Activated CD4-positive, alpha-beta T cell treated with anti-CD3 and anti-CD28 coated beads for 36 hours (primary cell): ENCODE results near the gene DUOX2. TPM values are rescaled to one million over a fixed set of nuclear protein-coding genes. Genes with fewer than 3 reads are reported as not detected.
A peak's percentile ranks its signal among the peaks of the same experiment; 100 is the strongest.
"Not testable (repeated sequence)": the region's sequence is repeated elsewhere in the genome, so short reads cannot be mapped to it uniquely, and the experiment has no call there.

Experiments used
- ATAC-seq: fragments of 200-7000 bp; cut with Tn5 transposase; one replicate; pipeline ENCODE4 v1.10.0; 2021; ENCODE audit warnings: mild to moderate bottlenecking, moderate library complexity
- CTCF ChIA-PET: fragments of 350-600 bp; sonication (Branson Sonifier 250); formaldehyde crosslinking; loops from one replicate; lab custom pipeline; 2021; ENCODE audit warnings: antibody characterized with exemption; lab: Charles Lee
- POLR2A ChIA-PET: fragments of 350-600 bp; sonication (Branson Sonifier 250); formaldehyde crosslinking; loops from one replicate; lab custom pipeline; 2021; ENCODE audit warnings: antibody characterized with exemption, inconsistent platforms; lab: Charles Lee
- DNase-seq: peaks from one replicate; pipeline ENCODE4 v3.0.0-alpha.2; 2020
- H3K27ac Mint-ChIP-seq: one replicate; pipeline ENCODE4 v1.8.0; 2021; ENCODE audit warnings: mixed read lengths
- H3K27me3 Mint-ChIP-seq: one replicate; pipeline ENCODE4 v1.8.0; 2021; ENCODE audit warnings: mixed read lengths
- H3K36me3 Mint-ChIP-seq: one replicate; pipeline ENCODE4 v1.8.0; 2021; ENCODE audit warnings: low read depth, mixed read lengths
- H3K4me1 Mint-ChIP-seq: one replicate; pipeline ENCODE4 v1.8.0; 2021; ENCODE audit warnings: mixed read lengths
- H3K4me3 Mint-ChIP-seq: one replicate; pipeline ENCODE4 v1.8.0; 2021; ENCODE audit warnings: mild to moderate bottlenecking, moderate library complexity, mixed read lengths
- H3K9me3 Mint-ChIP-seq: one replicate; pipeline ENCODE4 v1.8.0; 2021; ENCODE audit warnings: low read depth, mixed read lengths
- intact Hi-C, 2 experiments: fragments of 100-400 bp; cut with DNase I in 1 of 2; cut with micrococcal nuclease in 1 of 2; formaldehyde crosslinking; loops; one replicate each; pipeline versions ENCODE4 v1.14.2 to v1.15.1; 2022 to 2024; cut with DNase I, micrococcal nuclease
- total RNA-seq, 2 experiments: library from RNA; stranded (reverse); gene quantifications; one replicate each; pipeline ENCODE4 v1.2.3, GENCODE V29; 2021

Gene DUOX2
- total RNA-seq, 2 experiments from 2014 or later, result 0.02 TPM; not detected in 1

- H3K4me3 Mint-ChIP-seq, result no peak overlapping the region
- ChIA-PET POLR2A (no interaction called here), CTCF (interaction anchor here (0.7 to 2.3 kb wide), 3 partner anchors 17 to 204 kb away, joined by 3 to 12 read pairs (median 6); no protein-coding TSS in a partner anchor)
- intact Hi-C loops, result no loop called here
- H3K27ac Mint-ChIP-seq, result no peak overlapping the region
- H3K4me1 Mint-ChIP-seq, result peaks cover 9% of the 10 kb centered on the region
- DNase-seq, result no peak
- H3K9me3 Mint-ChIP-seq, result no peaks in the 10 kb centered on the region
- ATAC-seq, result no peak
- H3K36me3 Mint-ChIP-seq, result no peaks in the 10 kb centered on the region
- H3K27me3 Mint-ChIP-seq, result peaks cover 17% of the 10 kb centered on the region
Measured at GRCh38 chr15:45138814-45139765, 25.1 kb upstream of the DUOX2 start.

- ATAC-seq, result no peak
- H3K4me3 Mint-ChIP-seq, result no peak overlapping the region
- no peak for DNase-seq
- H3K27ac Mint-ChIP-seq, result no peak overlapping the region
- peaks cover 9% of the 10 kb centered on the region for H3K4me1 Mint-ChIP-seq
- H3K36me3 Mint-ChIP-seq, result no peaks in the 10 kb centered on the region
- CTCF ChIA-PET, result interaction anchor here (0.9 to 1.6 kb wide), 3 partner anchors 20 to 205 kb away, joined by 3 to 7 read pairs (median 3); no protein-coding TSS in a partner anchor
- no peaks in the 10 kb centered on the region for H3K9me3 Mint-ChIP-seq
- intact Hi-C loops, result loop anchor here in 1 of 2 experiments (2.0 kb wide), 1 partner anchor 19 kb away; no protein-coding TSS in a partner anchor
- H3K27me3 Mint-ChIP-seq, result peaks cover 28% of the 10 kb centered on the region
- POLR2A ChIA-PET, result interaction anchor here (0.6 kb wide), 1 partner anchor 47 kb away, joined by 3 read pairs; no protein-coding TSS in a partner anchor
Measured at GRCh38 chr15:45137703-45138102, 23.7 kb upstream of the DUOX2 start.

- peak; percentile 43 for DNase-seq
- intact Hi-C loops, result loop anchor here in 1 of 2 experiments (2.0 kb wide), 1 partner anchor 18 kb away; no protein-coding TSS in a partner anchor
- Mint-ChIP-seq H3K27me3 (peaks cover 29% of the 10 kb centered on the region), H3K36me3 (no peaks in the 10 kb centered on the region), H3K9me3 (no peaks in the 10 kb centered on the region), H3K4me3 (peak overlapping the region; percentile 5), H3K27ac (no peak overlapping the region), H3K4me1 (peaks cover 9% of the 10 kb centered on the region)
- POLR2A ChIA-PET, result no interaction called here
- ATAC-seq, result no peak
- CTCF ChIA-PET, result interaction anchor here (0.6 kb wide), 1 partner anchor 72 kb away, joined by 3 read pairs; no protein-coding TSS in a partner anchor
Measured at GRCh38 chr15:45136378-45136764, 22.4 kb upstream of the DUOX2 start.

- ATAC-seq, DNase-seq, H3K27ac Mint-ChIP-seq, H3K9me3 Mint-ChIP-seq, POLR2A ChIA-PET, H3K4me1 Mint-ChIP-seq, H3K36me3 Mint-ChIP-seq: not testable (repeated sequence)
- Mint-ChIP-seq H3K27me3 (peaks cover 29% of the 10 kb centered on the region), H3K4me3 (peak overlapping the region; percentile 5)
- intact Hi-C loops, result loop anchor here in 1 of 2 experiments (2.0 kb wide), 1 partner anchor 17 kb away; no protein-coding TSS in a partner anchor
- CTCF ChIA-PET, result interaction anchor here (0.6 to 1.1 kb wide), 3 partner anchors 12 to 72 kb away, joined by 3 to 6 read pairs (median 6); no protein-coding TSS in a partner anchor
Measured at GRCh38 chr15:45135705-45136377, 21.9 kb upstream of the DUOX2 start.

GRCh38 chr15:45134682-45135604, 21.0 kb upstream of the DUOX2 start:
- Mint-ChIP-seq H3K36me3 (no peaks in the 10 kb centered on the region), H3K27ac (no peak overlapping the region), H3K4me3 (peak overlapping the region; percentile 35), H3K9me3 (no peaks in the 10 kb centered on the region), H3K27me3 (peaks cover 35% of the 10 kb centered on the region), H3K4me1 (peaks cover 9% of the 10 kb centered on the region)
- ATAC-seq, result peak; percentile 57
- ChIA-PET POLR2A (no interaction called here), CTCF (interaction anchor here (0.6 to 4.9 kb wide), 5 partner anchors 11 to 707 kb away, joined by 3 to 29 read pairs (median 6); no protein-coding TSS in a partner anchor)
- intact Hi-C loops, result no loop called here
- peak; percentile 54 for DNase-seq

GRCh38 chr15:45134046-45134445, 20.1 kb upstream of the DUOX2 start:
- DNase-seq (no peak), ATAC-seq (no peak)
- intact Hi-C loops, result no loop called here
- CTCF ChIA-PET, result interaction anchor here (0.7 to 4.9 kb wide), 3 partner anchors 10 to 247 kb away, joined by 3 to 29 read pairs (median 4); no protein-coding TSS in a partner anchor
- Mint-ChIP-seq H3K9me3 (no peaks in the 10 kb centered on the region), H3K4me3 (no peak overlapping the region), H3K27ac (no peak overlapping the region), H3K4me1 (peaks cover 9% of the 10 kb centered on the region), H3K36me3 (no peaks in the 10 kb centered on the region), H3K27me3 (peaks cover 36% of the 10 kb centered on the region)
- POLR2A ChIA-PET, result no interaction called here

- peaks cover 41% of the 10 kb centered on the region for H3K27me3 Mint-ChIP-seq
- POLR2A ChIA-PET, result interaction anchor here (0.6 kb wide), 1 partner anchor 156 kb away, joined by 4 read pairs; no protein-coding TSS in a partner anchor
Measured at GRCh38 chr15:45133561-45133920, 19.6 kb upstream of the DUOX2 start.

GRCh38 chr15:45132844-45133560, 19.0 kb upstream of the DUOX2 start:
- ATAC-seq (peak; percentile 40), DNase-seq (no peak)
- peaks cover 46% of the 10 kb centered on the region for H3K27me3 Mint-ChIP-seq
- POLR2A ChIA-PET, result interaction anchor here (0.6 kb wide), 1 partner anchor 155 kb away, joined by 4 read pairs; no protein-coding TSS in a partner anchor
- intact Hi-C loops, result no loop called here
- H3K9me3 Mint-ChIP-seq, result no peaks in the 10 kb centered on the region
- no peak overlapping the region for H3K4me3 Mint-ChIP-seq
- H3K36me3 Mint-ChIP-seq, result no peaks in the 10 kb centered on the region
- CTCF ChIA-PET, result interaction anchor here (0.6 to 4.9 kb wide), 7 partner anchors 9 to 257 kb away, joined by 3 to 29 read pairs (median 3); no protein-coding TSS in a partner anchor
- peaks cover 9% of the 10 kb centered on the region for H3K4me1 Mint-ChIP-seq
- no peak overlapping the region for H3K27ac Mint-ChIP-seq

More at GRCh38 chr15:45133561-45133920, 19.6 kb upstream of the DUOX2 start:
- ATAC-seq, result no peak
- no peaks in the 10 kb centered on the region for H3K36me3 Mint-ChIP-seq
- no peak overlapping the region for H3K4me3 Mint-ChIP-seq
- DNase-seq, result no peak
- intact Hi-C loops, result no loop called here
- no peak overlapping the region for H3K27ac Mint-ChIP-seq
- H3K9me3 Mint-ChIP-seq, result no peaks in the 10 kb centered on the region
- H3K4me1 Mint-ChIP-seq, result peaks cover 9% of the 10 kb centered on the region
- CTCF ChIA-PET, result interaction anchor here (0.6 to 4.9 kb wide), 4 partner anchors 8 to 66 kb away, joined by 3 to 29 read pairs (median 4); no protein-coding TSS in a partner anchor

- no peak overlapping the region for H3K27ac Mint-ChIP-seq
- ATAC-seq (no peak), DNase-seq (no peak)
- H3K9me3 Mint-ChIP-seq, result no peaks in the 10 kb centered on the region
- peaks cover 49% of the 10 kb centered on the region for H3K27me3 Mint-ChIP-seq
- intact Hi-C loops, result no loop called here
- no peak overlapping the region for H3K4me3 Mint-ChIP-seq
- CTCF ChIA-PET, result interaction anchor here (0.8 to 4.9 kb wide), 5 partner anchors 11 to 259 kb away, joined by 3 to 29 read pairs (median 4); no protein-coding TSS in a partner anchor
- POLR2A ChIA-PET, result interaction anchor here (0.6 kb wide), 1 partner anchor 69 kb away, joined by 3 read pairs; no protein-coding TSS in a partner anchor
- H3K36me3 Mint-ChIP-seq, result no peaks in the 10 kb centered on the region
- peaks cover 9% of the 10 kb centered on the region for H3K4me1 Mint-ChIP-seq
Measured at GRCh38 chr15:45131510-45131909, 17.5 kb upstream of the DUOX2 start.
